Measurements from ENCODE around the gene CCNY. TPM values are rescaled to one million over a fixed set of nuclear protein-coding genes. Genes with fewer than 3 reads are reported as not detected.

Gene CCNY
- total and polyA plus RNA-seq, 2 of the 4 experiments (the other 2 are of a cell fraction) = 38.0 to 131 TPM

- no peak overlapping the region for H4K5ac ChIP-seq (ENCODE audit: low read depth, low read length)
- no peak overlapping the region for H3K9ac ChIP-seq (ENCODE audit: low read depth, low read length)
- H3K4me2 ChIP-seq (ENCODE audit: low read depth, low read length) = no peak overlapping the region
- H2BK5ac ChIP-seq (ENCODE audit: low read depth, low read length, poor library complexity, severe bottlenecking) = no peak overlapping the region
- H3K9me1 ChIP-seq (ENCODE audit: insufficient read depth, low read length) = peaks cover 30% of the 10 kb centered on the region
- no peak overlapping the region for H4K91ac ChIP-seq (ENCODE audit: insufficient read depth, low read depth, low read length)
- no peak overlapping the region for H4K8ac ChIP-seq (ENCODE audit: low read depth in 2 of 2, low read length in 2 of 2)
- H4K20me1 ChIP-seq (ENCODE audit: insufficient read depth, low read length) = peaks cover 47% of the 10 kb centered on the region
- H3K23ac ChIP-seq (ENCODE audit: low read depth, low read length) = no peak overlapping the region
- H3K4ac ChIP-seq (ENCODE audit: low read depth, low read length) = no peak overlapping the region
- DNase-seq (no peak), ATAC-seq (ENCODE audit: low read depth) (no peak)
- peaks cover 43 to 78% of the 10 kb centered on the region in 2 experiments for H3K79me1 ChIP-seq (ENCODE audit: low read depth in 1 of 2, low read length in 2 of 2)
- H3K36me3 ChIP-seq (ENCODE audit: control insufficient read depth, insufficient read depth, low read length) = no peaks in the 10 kb centered on the region
- POLR2A ChIA-PET (ENCODE audit: unreplicated experiment) = no interaction called here
- H2BK120ac ChIP-seq (ENCODE audit: low read depth, low read length) = no peak overlapping the region
- no peaks in the 10 kb centered on the region for H3K27me3 ChIP-seq (ENCODE audit: control insufficient read depth, insufficient read depth, low read length)
- no peak overlapping the region for H3K27ac ChIP-seq (ENCODE audit: insufficient read depth, low read length)
- in situ Hi-C loops (cut with MboI; ENCODE audit: low sequenced_read_pairs) (no loop called here), dilution Hi-C loops (cut with HindIII; ENCODE audit: low sequenced_read_pairs, unreplicated experiment) (no loop called here), intact Hi-C loops (cut with micrococcal nuclease) (loop anchor here (10.0 kb wide), 1 partner anchor 87 kb away; no protein-coding TSS in a partner anchor)
- no peak overlapping the region for H3K18ac ChIP-seq (ENCODE audit: low read depth, low read length)
- no peaks in the 10 kb centered on the region for H3K9me3 ChIP-seq (ENCODE audit: control insufficient read depth, insufficient read depth, low read length)
- H2AK9ac ChIP-seq (replicated peaks; ENCODE audit: low read depth, low read length, poor library complexity) = no peak overlapping the region
- no peak overlapping the region for H2BK20ac ChIP-seq (ENCODE audit: low read depth, low read length)
- no peak overlapping the region for H3K56ac ChIP-seq (ENCODE audit: extremely low read depth, insufficient read depth, low read length)
- no TSS peak for BruUV-seq (replicated peaks)
- H2AK5ac ChIP-seq (ENCODE audit: low read depth, low read length) = no peak overlapping the region
- no peak overlapping the region for H3K14ac ChIP-seq (replicated peaks; ENCODE audit: low read depth, low read length)
- H2AFZ ChIP-seq (replicated peaks; ENCODE audit: low read length, poor library complexity) = no peak overlapping the region
- no peak overlapping the region; the same call in 2 of the 3 replicates for H2BK15ac ChIP-seq (ENCODE audit: low read depth, low read length)
- CTCF ChIA-PET = no interaction called here
- peaks cover 12% of the 10 kb centered on the region for H3K4me1 ChIP-seq (ENCODE audit: control insufficient read depth, insufficient read depth, low read length)
- WGBS, 2 experiments (ENCODE audit: extremely low coverage in 2 of 2, insufficient read length in 1 of 2) = no CpG with 5 or more reads among the region's 1 CpG
- H3K4me3 ChIP-seq (ENCODE audit: insufficient read depth, low read depth, low read length) = no peak overlapping the region
- TF ChIP-seq USF2 (IDR thresholded peaks at IDR 0.05; ENCODE audit: low read depth, low read length) (no peak), SMC3 (IDR thresholded peaks at IDR 0.05; ENCODE audit: low read depth, low read length) (no peak), FOS (IDR thresholded peaks at IDR 0.05; ENCODE audit: low read depth, low read length) (no peak), CTCF (conservative IDR thresholded peaks at IDR 0.05; ENCODE audit: low read depth, low read length) (no peak), CHD1 (IDR thresholded peaks at IDR 0.05; ENCODE audit: low read depth, low read length) (no peak), RFX5 (IDR thresholded peaks at IDR 0.05; ENCODE audit: low read depth, low read length) (no peak), ELK1 (IDR thresholded peaks at IDR 0.05; ENCODE audit: borderline replicate concordance, low read depth, low read length) (no peak), POLR2A (IDR thresholded peaks at IDR 0.05; ENCODE audit: low read depth, low read length) (no peak), RAD21 (IDR thresholded peaks at IDR 0.05; ENCODE audit: low read length) (no peak), MAFK (IDR thresholded peaks at IDR 0.05; ENCODE audit: low read depth, low read length) (no peak), CEBPB (IDR thresholded peaks at IDR 0.05; ENCODE audit: low read depth, low read length) (no peak), MXI1 (IDR thresholded peaks at IDR 0.05; ENCODE audit: borderline replicate concordance, low read depth, low read length) (no peak), MAZ (IDR thresholded peaks at IDR 0.05; ENCODE audit: borderline replicate concordance, low read depth, low read length) (no peak), BHLHE40 (IDR thresholded peaks at IDR 0.05; ENCODE audit: low read depth, low read length) (no peak), RCOR1 (IDR thresholded peaks at IDR 0.05; ENCODE audit: insufficient replicate concordance, low read length) (no peak), NFE2L2 (IDR thresholded peaks at IDR 0.05; ENCODE audit: low read depth, low read length) (no peak)
These were observed 91.2 kb downstream of the CCNY start for GRCh38 chr10:35427543-35427942.
